T-helper 17 cell (primary cell): ENCODE results near the gene NR6A1. TPM values are rescaled to one million over a fixed set of nuclear protein-coding genes. Genes with fewer than 3 reads are reported as not detected.
"Not testable (repeated sequence)": the region's sequence is repeated elsewhere in the genome, so short reads cannot be mapped to it uniquely, and the experiment has no call there.

Experiments used
- ATAC-seq: fragments of 150-1000 bp; cut with Tn5 transposase; 2 replicates; pipeline ENCODE4 v1.10.0; 2021; ENCODE audit warnings: mild to moderate bottlenecking, moderate library complexity
- DNase-seq, 3 donors: peaks; one replicate each; pipeline versions ENCODE4 v3.0.0 to v3.0.0-alpha.2; 2020 to 2021
- H3K9me3 ChIP-seq: one replicate; pipeline ENCODE4 v1.7.0; 2013; ENCODE audit warnings: low read length, mild to moderate bottlenecking; ENCODE audit not compliant: control insufficient read depth, poor library complexity, severe bottlenecking
- H3K27ac Mint-ChIP-seq: one replicate; pipeline ENCODE4 v1.8.0; 2022; ENCODE audit warnings: mild to moderate bottlenecking, moderate library complexity, mixed read lengths
- H3K27me3 Mint-ChIP-seq: one replicate; pipeline ENCODE4 v1.8.0; 2022; ENCODE audit warnings: mixed read lengths
- H3K36me3 Mint-ChIP-seq: one replicate; pipeline ENCODE4 v1.8.0; 2022; ENCODE audit warnings: low read depth, mixed read lengths
- H3K4me1 Mint-ChIP-seq: one replicate; pipeline ENCODE4 v1.8.0; 2022; ENCODE audit warnings: mild to moderate bottlenecking, mixed read lengths
- H3K4me3 Mint-ChIP-seq: one replicate; pipeline ENCODE4 v1.8.0; 2022; ENCODE audit warnings: mild to moderate bottlenecking, moderate library complexity, mixed read lengths
- total RNA-seq, 4 donors: library from RNA in 2 of 4; stranded (reverse) in 2 of 4; gene quantifications; one replicate each; pipeline ENCODE4 v1.2.3 and lab custom pipeline; 2022 to 2026

NR6A1 gene
- total RNA-seq, 2 donors from 2014 or later = 0.08 to 0.22 TPM

GRCh38 chr9:124734741-124735083, 36.4 kb downstream of the NR6A1 start:
- H3K9me3 ChIP-seq, ATAC-seq, H3K27ac Mint-ChIP-seq, DNase-seq, H3K36me3 Mint-ChIP-seq, H3K4me1 Mint-ChIP-seq, H3K4me3 Mint-ChIP-seq: not testable (repeated sequence)
- H3K27me3 Mint-ChIP-seq = peaks cover 41% of the 10 kb centered on the region

DNA sequence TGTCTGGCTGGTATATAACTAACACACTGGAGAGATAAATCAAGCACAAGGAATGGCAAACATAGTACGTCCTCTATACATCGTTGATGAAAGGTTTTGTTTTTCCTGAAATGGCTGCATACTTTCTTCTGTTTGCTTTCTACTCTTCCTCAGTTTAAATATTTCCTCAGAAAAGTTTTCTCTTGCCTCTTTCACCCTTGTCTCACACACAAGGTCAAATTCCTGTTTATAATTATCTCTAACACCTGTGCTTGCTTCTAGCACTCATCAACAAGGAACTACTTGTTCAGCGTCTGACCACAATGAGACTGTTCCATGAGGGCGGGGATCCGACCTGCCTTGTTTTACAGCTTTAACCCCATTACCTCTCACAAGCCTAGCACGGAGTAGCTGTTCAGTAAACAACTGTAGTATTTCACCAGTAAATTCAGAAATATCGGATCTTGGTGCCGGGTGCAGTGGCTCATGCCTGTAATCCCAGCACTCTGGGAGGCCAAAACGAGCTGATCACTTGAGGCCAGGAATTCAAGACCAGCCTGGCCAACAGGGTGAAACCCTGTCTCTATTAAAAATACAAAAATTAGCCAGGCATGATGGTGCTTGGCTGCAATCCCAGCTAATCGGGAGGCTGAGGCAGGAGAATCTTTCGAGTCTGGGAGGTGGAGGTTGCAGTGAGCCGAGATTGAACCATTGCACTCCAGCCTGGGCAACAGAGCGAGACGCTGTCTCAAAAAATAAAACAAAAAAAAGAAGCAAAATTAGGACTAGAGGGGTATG, 37.0 kb downstream of the NR6A1 start:
- H3K9me3 ChIP-seq = no peaks in the 10 kb centered on the region
- Mint-ChIP-seq H3K27me3 (peaks cover 41% of the 10 kb centered on the region), H3K4me1 (peaks cover 3% of the 10 kb centered on the region), H3K27ac (no peak overlapping the region), H3K36me3 (no peaks in the 10 kb centered on the region), H3K4me3 (no peak overlapping the region)
- no peak for DNase-seq
- no peak for ATAC-seq

- peaks cover 3% of the 10 kb centered on the region for H3K4me1 Mint-ChIP-seq
- no peak for DNase-seq
- H3K27me3 Mint-ChIP-seq = peaks cover 38% of the 10 kb centered on the region
Measured at GRCh38 chr9:124730772-124731171, 40.3 kb downstream of the NR6A1 start.

GRCh38 chr9:124726886-124727285, 44.2 kb downstream of the NR6A1 start:
- DNase-seq = no peak
- no peak for ATAC-seq
- H3K4me3 Mint-ChIP-seq = no peak overlapping the region
- H3K4me1 Mint-ChIP-seq = no peaks in the 10 kb centered on the region
- no peak overlapping the region for H3K27ac Mint-ChIP-seq
- H3K27me3 Mint-ChIP-seq = peaks cover 18% of the 10 kb centered on the region
- no peaks in the 10 kb centered on the region for H3K36me3 Mint-ChIP-seq
- no peaks in the 10 kb centered on the region for H3K9me3 ChIP-seq

More at GRCh38 chr9:124730772-124731171, 40.3 kb downstream of the NR6A1 start:
- H3K9me3 ChIP-seq = no peaks in the 10 kb centered on the region
- H3K4me3 Mint-ChIP-seq = no peak overlapping the region
- no peak for ATAC-seq
- H3K27ac Mint-ChIP-seq = no peak overlapping the region
- no peaks in the 10 kb centered on the region for H3K36me3 Mint-ChIP-seq

- H3K27ac Mint-ChIP-seq = no peak overlapping the region
- no peak for DNase-seq
- no peak overlapping the region for H3K4me3 Mint-ChIP-seq
Measured at GRCh38 chr9:124725068-124725452, 46.1 kb downstream of the NR6A1 start.

DNA sequence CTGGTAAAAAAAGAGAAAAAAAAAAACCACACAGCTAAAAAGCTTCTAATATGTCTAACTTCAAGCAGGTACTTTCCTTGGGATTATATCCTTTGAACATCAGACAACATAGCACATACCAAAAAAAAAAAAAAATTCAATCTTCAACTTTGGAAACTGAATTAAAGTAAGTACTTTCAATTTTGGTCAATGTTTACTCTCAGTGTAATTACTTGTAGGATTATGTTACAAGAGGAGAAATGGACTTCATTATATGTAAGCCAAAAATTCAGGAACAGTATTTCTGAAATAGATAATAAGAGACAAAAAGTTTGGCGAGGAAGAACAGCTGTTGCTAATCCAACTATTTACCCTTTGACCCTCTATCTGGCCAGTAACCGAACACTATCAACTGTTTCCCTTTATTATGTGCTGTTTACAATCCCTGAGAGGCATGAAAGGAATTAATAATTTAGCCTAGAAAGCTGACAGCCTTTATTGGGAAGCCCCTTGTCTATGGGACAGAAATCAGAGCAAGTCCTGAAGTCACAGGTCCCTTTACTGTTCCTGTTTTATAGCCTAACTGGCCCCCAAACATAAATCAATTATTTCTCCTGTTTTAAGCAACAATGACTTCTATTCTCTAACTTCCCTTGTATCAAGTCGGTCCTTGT, 46.6 kb downstream of the NR6A1 start:
- no peak overlapping the region for H3K27ac Mint-ChIP-seq
- no peak for ATAC-seq

More at GRCh38 chr9:124725068-124725452, 46.1 kb downstream of the NR6A1 start:
- H3K9me3 ChIP-seq = no peaks in the 10 kb centered on the region
- Mint-ChIP-seq H3K36me3 (no peaks in the 10 kb centered on the region), H3K27me3 (peaks cover 18% of the 10 kb centered on the region), H3K4me1 (no peaks in the 10 kb centered on the region)
- no peak for ATAC-seq

GRCh38 chr9:124723352-124723751, 47.8 kb downstream of the NR6A1 start:
- H3K36me3 Mint-ChIP-seq = no peaks in the 10 kb centered on the region
- H3K4me1 Mint-ChIP-seq = no peaks in the 10 kb centered on the region
- H3K27me3 Mint-ChIP-seq = peaks cover 17% of the 10 kb centered on the region
- H3K27ac Mint-ChIP-seq = no peak overlapping the region
- no peak for DNase-seq
- no peaks in the 10 kb centered on the region for H3K9me3 ChIP-seq
- no peak for ATAC-seq
- H3K4me3 Mint-ChIP-seq = no peak overlapping the region

More for the DNA sequence above, 46.6 kb downstream of the NR6A1 start:
- Mint-ChIP-seq H3K27me3 (peaks cover 17% of the 10 kb centered on the region), H3K4me1 (no peaks in the 10 kb centered on the region), H3K4me3 (no peak overlapping the region), H3K36me3 (no peaks in the 10 kb centered on the region)
- no peaks in the 10 kb centered on the region for H3K9me3 ChIP-seq
- DNase-seq = no peak

- H3K4me1 Mint-ChIP-seq = peaks cover 2% of the 10 kb centered on the region
- peaks cover 18% of the 10 kb centered on the region for H3K27me3 Mint-ChIP-seq
- no peak overlapping the region for H3K27ac Mint-ChIP-seq
- DNase-seq = no peak
- H3K9me3 ChIP-seq = no peaks in the 10 kb centered on the region
- no peak for ATAC-seq
- no peaks in the 10 kb centered on the region for H3K36me3 Mint-ChIP-seq
- no peak overlapping the region for H3K4me3 Mint-ChIP-seq
Measured at GRCh38 chr9:124721109-124721906, 49.8 kb downstream of the NR6A1 start.

DNA sequence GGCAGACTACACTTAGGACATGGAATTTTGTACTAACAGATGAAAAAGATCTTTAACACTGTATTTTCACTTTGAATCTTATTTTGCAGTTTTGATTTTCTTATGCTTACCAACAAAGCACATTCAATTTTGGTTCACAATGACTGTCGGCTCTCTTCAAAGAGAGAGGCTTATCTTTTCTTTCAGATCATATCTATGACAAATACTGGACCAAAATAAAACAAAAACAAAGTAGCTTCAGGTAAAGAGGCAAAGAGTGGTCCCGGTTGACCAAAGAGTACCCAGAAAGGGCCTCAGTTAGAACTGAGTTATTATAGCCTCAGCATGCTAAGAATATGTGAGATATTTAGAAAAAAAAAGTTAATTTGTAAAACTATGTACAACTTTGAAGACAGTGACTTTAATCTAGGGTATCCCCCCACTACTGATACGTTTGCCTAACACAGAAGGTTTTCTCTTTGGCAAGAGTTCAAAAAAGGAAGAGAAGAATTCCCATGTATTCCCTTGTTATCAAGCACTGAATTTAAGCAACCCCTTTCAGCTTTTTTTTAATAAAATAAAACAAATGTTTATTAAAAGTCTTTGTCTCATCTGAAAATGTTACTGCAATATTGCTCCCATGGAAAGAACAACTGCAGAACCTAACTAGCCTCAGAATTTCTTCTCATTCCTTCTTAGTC, 50.5 kb downstream of the NR6A1 start:
- no peak overlapping the region for H3K4me3 Mint-ChIP-seq

GRCh38 chr9:124718928-124719327, 52.2 kb downstream of the NR6A1 start:
- no peaks in the 10 kb centered on the region for H3K36me3 Mint-ChIP-seq
- H3K4me1 Mint-ChIP-seq = peaks cover 2% of the 10 kb centered on the region
- no peaks in the 10 kb centered on the region for H3K9me3 ChIP-seq
- H3K4me3 Mint-ChIP-seq = no peak overlapping the region
- H3K27ac Mint-ChIP-seq = no peak overlapping the region
- DNase-seq = no peak
- ATAC-seq = no peak
- peaks cover 17% of the 10 kb centered on the region for H3K27me3 Mint-ChIP-seq

More for the DNA sequence above, 50.5 kb downstream of the NR6A1 start:
- ATAC-seq (no peak), DNase-seq (no peak)
- Mint-ChIP-seq H3K27me3 (peaks cover 13% of the 10 kb centered on the region), H3K27ac (no peak overlapping the region), H3K36me3 (no peaks in the 10 kb centered on the region), H3K4me1 (peaks cover 2% of the 10 kb centered on the region)
- H3K9me3 ChIP-seq = no peaks in the 10 kb centered on the region

GRCh38 chr9:124717597-124717996, 53.5 kb downstream of the NR6A1 start:
- ATAC-seq (no peak), DNase-seq (no peak)
- no peak overlapping the region for H3K27ac Mint-ChIP-seq
- H3K4me1 Mint-ChIP-seq = peaks cover 2% of the 10 kb centered on the region
- H3K36me3 Mint-ChIP-seq = no peaks in the 10 kb centered on the region
- H3K4me3 Mint-ChIP-seq = no peak overlapping the region
- no peaks in the 10 kb centered on the region for H3K9me3 ChIP-seq
- peaks cover 23% of the 10 kb centered on the region for H3K27me3 Mint-ChIP-seq

DNA sequence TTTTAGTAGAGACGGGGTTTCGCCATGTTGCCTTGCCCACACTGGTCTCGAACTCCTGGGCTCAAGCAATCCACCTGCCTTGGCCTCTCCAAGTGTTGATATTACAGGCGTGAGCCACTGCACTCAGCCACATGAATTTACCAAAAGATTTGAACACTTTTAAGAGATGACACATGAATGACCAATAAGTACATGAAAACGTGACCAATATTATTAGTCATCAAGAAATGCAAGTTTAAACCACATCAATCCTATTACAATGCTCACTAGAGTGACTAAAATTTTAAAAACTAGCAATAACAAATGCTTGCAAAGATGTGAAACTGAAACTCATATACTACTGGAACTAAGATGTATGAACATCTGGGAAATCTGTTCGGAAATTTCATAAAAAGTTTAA, 54.3 kb downstream of the NR6A1 start:
- peaks cover 6% of the 10 kb centered on the region for H3K4me1 Mint-ChIP-seq
- no peak overlapping the region for H3K4me3 Mint-ChIP-seq
- H3K27me3 Mint-ChIP-seq = peaks cover 29% of the 10 kb centered on the region
- no peaks in the 10 kb centered on the region for H3K9me3 ChIP-seq
- H3K36me3 Mint-ChIP-seq = peaks cover 2% of the 10 kb centered on the region
- H3K27ac Mint-ChIP-seq = no peak overlapping the region
- DNase-seq (no peak), ATAC-seq (no peak)

- DNase-seq = no peak
- peaks cover 7% of the 10 kb centered on the region for H3K36me3 Mint-ChIP-seq
- ATAC-seq = no peak
- H3K9me3 ChIP-seq = no peaks in the 10 kb centered on the region
- H3K27me3 Mint-ChIP-seq = peaks cover 61% of the 10 kb centered on the region
- H3K4me1 Mint-ChIP-seq = peaks cover 3% of the 10 kb centered on the region
- no peak overlapping the region for H3K27ac Mint-ChIP-seq
- no peak overlapping the region for H3K4me3 Mint-ChIP-seq
Measured at GRCh38 chr9:124710766-124711165, 60.3 kb downstream of the NR6A1 start.
